Esophagus muscularis mucosa (tissue), 4 donors: ENCODE results near the gene PRKD1. TPM values are rescaled to one million over a fixed set of nuclear protein-coding genes. Genes with fewer than 3 reads are reported as not detected.

Source experiments
- DNase-seq: peaks from one replicate; pipeline ENCODE4 v3.0.0-alpha.2; 2017; ENCODE audit errors: extremely low spot score
- H3K27ac ChIP-seq, 4 donors: fragments of 200-600 bp; sonication (generic); replicated peaks in 1 of 4; 1 replicate in 3 of 4; 2 replicates in 1 of 4; pipeline ENCODE4 v1.5.1; 2016 to 2019; ENCODE audit warnings: mild to moderate bottlenecking in 1 of 4
- H3K27me3 ChIP-seq, 4 donors: fragments of 200-600 bp; sonication (generic); one replicate each; pipeline versions ENCODE4 v1.5.1 to v1.6.0; 2016 to 2019
- H3K36me3 ChIP-seq, 4 donors: fragments of 200-600 bp; sonication (generic); one replicate each; pipeline ENCODE4 v1.5.1; 2016 to 2019
- H3K4me1 ChIP-seq, 4 donors: fragments of 200-600 bp; sonication (generic); one replicate each; pipeline ENCODE4 v1.5.1; 2016 to 2019
- H3K4me3 ChIP-seq, 4 donors: fragments of 200-600 bp; sonication (generic); 1 replicate in 2 of 4; 2 replicates in 2 of 4; pipeline ENCODE4 v1.5.1; 2016 to 2019; ENCODE audit warnings: mild to moderate bottlenecking in 4 of 4, moderate library complexity in 1 of 4
- H3K9me3 ChIP-seq, 4 donors: fragments of 200-600 bp; sonication (generic); 1 replicate in 3 of 4; 2 replicates in 1 of 4; pipeline ENCODE4 v1.5.1; 2016 to 2019
- EP300 ChIP-seq: sonication (generic); formaldehyde crosslinking; IDR thresholded peaks from one replicate; pipeline ENCODE4 v1.6.1; 2017; ENCODE audit warnings: antibody characterized with exemption
- POLR2A ChIP-seq: fragments of 450-650 bp; IDR thresholded peaks from one replicate; pipeline ENCODE4 v1.6.1; 2017; ENCODE audit warnings: antibody characterized with exemption, moderate library complexity, mild to moderate bottlenecking, low read depth
- POLR2AphosphoS5 ChIP-seq, 2 donors: sonication (generic); formaldehyde crosslinking; IDR thresholded peaks; one replicate each; pipeline ENCODE4 v1.6.1; 2017; ENCODE audit warnings: antibody characterized with exemption in 2 of 2
- WGBS: methylation state at CpG from one replicate; pipeline ENCODE4 v1.1.5; 2018; 5-methylcytosine and 5-hydroxymethylcytosine counted together
- intact Hi-C: fragments of 100-400 bp; cut with DNase I; formaldehyde crosslinking; loops from one replicate; pipeline ENCODE4 v1.15.1; 2023
- total RNA-seq, 4 donors: library from RNA; depleted of rRNA; stranded (reverse); fragments of >200 nt; gene quantifications; one replicate each; pipeline versions ENCODE4 v1.1.0 to v1.2.1, GENCODE V29; 2016
- TF ChIP-seq, protein P1 (sequence below), 3 experiments: fragments of 200-600 bp in 2 of 3; fragments of 450-650 bp in 1 of 3; sonication (generic) in 2 of 3; IDR thresholded peaks; one replicate each; pipeline ENCODE4 v1.5.1; 2017 to 2019; ENCODE audit warnings: antibody characterized with exemption in 3 of 3, mild to moderate bottlenecking in 2 of 3, moderate library complexity in 1 of 3

Gene PRKD1
- total RNA-seq, 4 donors from 2014 or later, result 10.4 to 18.7 (median 14.0) TPM

DNA sequence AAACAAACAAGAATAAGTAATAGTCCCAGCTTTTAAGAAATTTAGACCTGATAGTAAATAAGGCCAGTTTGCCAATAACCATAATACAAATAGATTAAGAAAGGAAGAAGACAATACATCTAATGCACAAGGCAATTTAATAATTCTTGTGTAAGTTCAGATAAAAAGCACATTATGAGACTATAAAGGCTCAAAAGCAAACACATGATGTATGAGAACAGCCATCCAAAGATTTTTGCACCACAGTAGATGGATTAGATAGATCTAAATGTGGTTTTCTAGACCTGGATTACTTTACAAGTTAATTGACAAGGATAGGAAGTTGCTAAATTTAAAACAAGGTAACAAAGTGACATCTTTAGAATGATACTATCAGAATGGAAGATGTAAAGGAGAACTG, 125.4 kb downstream of the PRKD1 start:
- TF ChIP-seq POLR2A, result no peak
- TF ChIP-seq, protein P1, sequence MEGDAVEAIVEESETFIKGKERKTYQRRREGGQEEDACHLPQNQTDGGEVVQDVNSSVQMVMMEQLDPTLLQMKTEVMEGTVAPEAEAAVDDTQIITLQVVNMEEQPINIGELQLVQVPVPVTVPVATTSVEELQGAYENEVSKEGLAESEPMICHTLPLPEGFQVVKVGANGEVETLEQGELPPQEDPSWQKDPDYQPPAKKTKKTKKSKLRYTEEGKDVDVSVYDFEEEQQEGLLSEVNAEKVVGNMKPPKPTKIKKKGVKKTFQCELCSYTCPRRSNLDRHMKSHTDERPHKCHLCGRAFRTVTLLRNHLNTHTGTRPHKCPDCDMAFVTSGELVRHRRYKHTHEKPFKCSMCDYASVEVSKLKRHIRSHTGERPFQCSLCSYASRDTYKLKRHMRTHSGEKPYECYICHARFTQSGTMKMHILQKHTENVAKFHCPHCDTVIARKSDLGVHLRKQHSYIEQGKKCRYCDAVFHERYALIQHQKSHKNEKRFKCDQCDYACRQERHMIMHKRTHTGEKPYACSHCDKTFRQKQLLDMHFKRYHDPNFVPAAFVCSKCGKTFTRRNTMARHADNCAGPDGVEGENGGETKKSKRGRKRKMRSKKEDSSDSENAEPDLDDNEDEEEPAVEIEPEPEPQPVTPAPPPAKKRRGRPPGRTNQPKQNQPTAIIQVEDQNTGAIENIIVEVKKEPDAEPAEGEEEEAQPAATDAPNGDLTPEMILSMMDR (IDR thresholded peaks at IDR 0.05), result no peak
- no peak for TF ChIP-seq POLR2AphosphoS5 (IDR thresholded peaks at IDR 0.05)
- TF ChIP-seq EP300, result no peak
- Histone ChIP-seq H3K27ac (no peak overlapping the region), H3K36me3 (no peaks in the 10 kb centered on the region), H3K9me3 (no peaks in the 10 kb centered on the region), H3K27me3 (no peaks in the 10 kb centered on the region), H3K4me1 (peaks cover 3 to 27% (median 17%) of the 10 kb centered on the region in 4 donors), H3K4me3 (no peak overlapping the region)
- DNase-seq, result no peak
- intact Hi-C loops, result no loop called here

- Histone ChIP-seq H3K27me3 (no peaks in the 10 kb centered on the region), H3K36me3 (no peaks in the 10 kb centered on the region), H3K27ac (no peak overlapping the region), H3K9me3 (no peaks in the 10 kb centered on the region), H3K4me3 (no peak overlapping the region), H3K4me1 (peaks cover 3 to 22% (median 14%) of the 10 kb centered on the region in 4 donors)
- intact Hi-C loops, result no loop called here
- no peak for DNase-seq
- TF ChIP-seq EP300 (no peak), POLR2AphosphoS5 (IDR thresholded peaks at IDR 0.05) (no peak), POLR2A (no peak)
- TF ChIP-seq, protein P1 (IDR thresholded peaks at IDR 0.05), result no peak
Observed at GRCh38 chr14:29800961-29801360, 126.7 kb downstream of the PRKD1 start.

GRCh38 chr14:29799464-29800095, 128.1 kb downstream of the PRKD1 start:
- TF ChIP-seq, protein P1 (IDR thresholded peaks at IDR 0.05), result no peak
- TF ChIP-seq EP300 (no peak), POLR2A (no peak), POLR2AphosphoS5 (IDR thresholded peaks at IDR 0.05) (no peak)
- intact Hi-C loops, result no loop called here
- no peaks in the 10 kb centered on the region for H3K27me3 ChIP-seq
- H3K4me3 ChIP-seq, result no peak overlapping the region
- H3K36me3 ChIP-seq, result no peaks in the 10 kb centered on the region
- DNase-seq, result no peak
- H3K9me3 ChIP-seq, result no peaks in the 10 kb centered on the region
- H3K27ac ChIP-seq, result no peak overlapping the region
- H3K4me1 ChIP-seq, result peaks cover 0 to 12% (median 3%) of the 10 kb centered on the region in 4 donors
- WGBS, result 54% methylated on average over 6 of the region's 6 CpGs

DNA sequence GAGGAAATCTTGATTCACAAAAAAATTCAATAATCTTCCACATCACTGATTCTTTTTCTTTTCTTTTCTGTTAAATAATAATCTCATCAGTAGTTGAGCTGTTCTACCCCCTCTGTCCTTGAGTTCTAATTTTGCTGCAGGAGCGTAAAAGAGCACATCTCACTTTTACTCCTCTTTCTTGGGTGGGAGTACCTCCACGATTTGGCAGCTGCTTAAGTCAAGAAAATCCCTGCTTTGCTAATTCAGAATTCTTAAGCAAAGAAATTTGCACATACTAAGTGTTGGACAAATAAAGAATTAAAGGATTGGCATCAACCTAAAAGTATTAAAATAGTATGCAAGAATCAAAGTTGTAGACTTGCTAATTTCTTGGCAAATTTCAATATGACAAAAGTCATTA, 128.8 kb downstream of the PRKD1 start:
- Histone ChIP-seq H3K36me3 (no peaks in the 10 kb centered on the region), H3K4me1 (peaks cover 0 to 10% (median 3%) of the 10 kb centered on the region in 4 donors), H3K9me3 (no peaks in the 10 kb centered on the region), H3K4me3 (no peak overlapping the region), H3K27me3 (no peaks in the 10 kb centered on the region), H3K27ac (no peak overlapping the region)
- TF ChIP-seq POLR2AphosphoS5 (IDR thresholded peaks at IDR 0.05), result no peak
- TF ChIP-seq EP300, result no peak
- TF ChIP-seq, protein P1 (IDR thresholded peaks at IDR 0.05), result no peak
- no peak for TF ChIP-seq POLR2A
- intact Hi-C loops, result no loop called here
- 82% methylated on average over 2 of the region's 2 CpGs for WGBS
- DNase-seq, result no peak
